Measurements from ENCODE around the gene TAS1R3.
"Not testable (repeated sequence)": the region's sequence is repeated elsewhere in the genome, so short reads cannot be mapped to it uniquely, and the experiment has no call there.

Gene TAS1R3

GRCh38 chr1:1315435-1315954 lies 15.6 kb upstream of the TAS1R3 start:
- no peak overlapping the region for H3K4me3 ChIP-seq (ENCODE audit: low read depth, low read length)
- DNase-seq (ENCODE audit: low read depth, low spot score): no peak
- POLR2A ChIA-PET: no interaction called here
- TF ChIP-seq CTCF (IDR thresholded peaks at IDR 0.05; ENCODE audit: insufficient read depth, low read length, missing control alignments): no peak
- CTCF ChIA-PET: interaction anchor here (0.8 to 1.0 kb wide), 2 partner anchors 56 to 58 kb away, joined by 3 read pairs; no protein-coding TSS in a partner anchor

GRCh38 chr1:1316199-1316598 lies 14.9 kb upstream of the TAS1R3 start:
- CTCF ChIA-PET; DNase-seq (ENCODE audit: low read depth, low spot score); H3K4me3 ChIP-seq (ENCODE audit: low read depth, low read length); POLR2A ChIA-PET: not testable (repeated sequence)

GRCh38 chr1:1317420-1317819 lies 13.7 kb upstream of the TAS1R3 start:
- ChIA-PET CTCF (no interaction called here), POLR2A (no interaction called here)
- TF ChIP-seq CTCF (IDR thresholded peaks at IDR 0.05; ENCODE audit: insufficient read depth, low read length, missing control alignments): no peak

GRCh38 chr1:1318131-1318652 lies 12.9 kb upstream of the TAS1R3 start:
- H3K4me3 ChIP-seq (ENCODE audit: low read depth, low read length): no peak overlapping the region
- ChIA-PET POLR2A (interaction anchor here (0.6 to 1.0 kb wide), 3 partner anchors 9 to 53 kb away, joined by 3 to 4 read pairs (median 3); no protein-coding TSS in a partner anchor), CTCF (interaction anchor here (1.3 kb wide), 1 partner anchor 9 kb away, joined by 3 read pairs; no protein-coding TSS in a partner anchor)
- DNase-seq (ENCODE audit: low read depth, low spot score): peak; percentile 57
- no peak for TF ChIP-seq CTCF (IDR thresholded peaks at IDR 0.05; ENCODE audit: insufficient read depth, low read length, missing control alignments)

More at GRCh38 chr1:1317420-1317819, 13.7 kb upstream of the TAS1R3 start:
- no peak overlapping the region for H3K4me3 ChIP-seq (ENCODE audit: low read depth, low read length)
- DNase-seq (ENCODE audit: low read depth, low spot score): no peak

GRCh38 chr1:1318777-1319645 lies 12.1 kb upstream of the TAS1R3 start:
- TF ChIP-seq CTCF (IDR thresholded peaks at IDR 0.05; ENCODE audit: insufficient read depth, low read length, missing control alignments): no peak
- H3K4me3 ChIP-seq (ENCODE audit: low read depth, low read length): no peak overlapping the region
- CTCF ChIA-PET: interaction anchor here (1.3 kb wide), 1 partner anchor 9 kb away, joined by 3 read pairs; no protein-coding TSS in a partner anchor
- DNase-seq (ENCODE audit: low read depth, low spot score): no peak
- POLR2A ChIA-PET: interaction anchor here (0.6 to 1.0 kb wide), 2 partner anchors 10 to 15 kb away, joined by 3 to 4 read pairs; no protein-coding TSS in a partner anchor

GRCh38 chr1:1319646-1319941 lies 11.5 kb upstream of the TAS1R3 start:
- ChIA-PET POLR2A (no interaction called here), CTCF (no interaction called here)
- TF ChIP-seq CTCF (IDR thresholded peaks at IDR 0.05; ENCODE audit: insufficient read depth, low read length, missing control alignments): no peak
- DNase-seq (ENCODE audit: low read depth, low spot score): no peak
- H3K4me3 ChIP-seq (ENCODE audit: low read depth, low read length): no peak overlapping the region

Data from AG04449 (cell line).